ENCODE results near the gene CDH4.

DNA sequence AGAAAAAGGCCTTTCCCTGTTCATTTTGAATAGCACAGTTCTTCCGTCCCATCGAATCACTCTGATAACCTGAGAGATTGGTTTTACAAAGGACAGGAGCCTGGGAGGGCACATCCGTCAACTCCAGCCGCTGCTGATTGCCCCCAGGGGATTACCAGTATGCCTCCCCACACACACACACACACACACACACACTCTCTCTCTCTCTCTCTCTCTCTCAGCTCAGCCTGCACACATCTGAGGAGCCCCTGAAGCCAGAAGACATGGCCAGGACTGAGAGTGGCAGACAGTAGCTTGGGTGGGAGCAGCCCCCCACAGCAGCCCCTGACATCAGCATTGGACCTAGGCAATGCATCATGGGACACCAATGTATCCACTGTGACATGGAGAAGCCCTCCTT lies 13.2 kb upstream of the CDH4 start:
- no peak for TF ChIP-seq EZH2phosphoT487 (IDR thresholded peaks at IDR 0.05; ENCODE audit: borderline replicate concordance, low read depth, low read length)
- TF ChIP-seq, protein P1, sequence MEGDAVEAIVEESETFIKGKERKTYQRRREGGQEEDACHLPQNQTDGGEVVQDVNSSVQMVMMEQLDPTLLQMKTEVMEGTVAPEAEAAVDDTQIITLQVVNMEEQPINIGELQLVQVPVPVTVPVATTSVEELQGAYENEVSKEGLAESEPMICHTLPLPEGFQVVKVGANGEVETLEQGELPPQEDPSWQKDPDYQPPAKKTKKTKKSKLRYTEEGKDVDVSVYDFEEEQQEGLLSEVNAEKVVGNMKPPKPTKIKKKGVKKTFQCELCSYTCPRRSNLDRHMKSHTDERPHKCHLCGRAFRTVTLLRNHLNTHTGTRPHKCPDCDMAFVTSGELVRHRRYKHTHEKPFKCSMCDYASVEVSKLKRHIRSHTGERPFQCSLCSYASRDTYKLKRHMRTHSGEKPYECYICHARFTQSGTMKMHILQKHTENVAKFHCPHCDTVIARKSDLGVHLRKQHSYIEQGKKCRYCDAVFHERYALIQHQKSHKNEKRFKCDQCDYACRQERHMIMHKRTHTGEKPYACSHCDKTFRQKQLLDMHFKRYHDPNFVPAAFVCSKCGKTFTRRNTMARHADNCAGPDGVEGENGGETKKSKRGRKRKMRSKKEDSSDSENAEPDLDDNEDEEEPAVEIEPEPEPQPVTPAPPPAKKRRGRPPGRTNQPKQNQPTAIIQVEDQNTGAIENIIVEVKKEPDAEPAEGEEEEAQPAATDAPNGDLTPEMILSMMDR (conservative IDR thresholded peaks at IDR 0.05; ENCODE audit: low read length) = no peak

Data from OCI-LY7 (cell line).